Adrenal gland (tissue), 5 donors: ENCODE data around the gene ERO1A.

Source experiments
- POLR2A ChIP-seq, 2 donors: fragments of 450-650 bp; IDR thresholded peaks; one replicate each; pipeline ENCODE4 v1.6.1; 2017; ENCODE audit warnings: antibody characterized with exemption in 2 of 2, mild to moderate bottlenecking in 2 of 2, moderate library complexity in 1 of 2
- TF ChIP-seq, protein P1 (sequence below), 6 experiments: fragments of 450-650 bp in 4 of 6; fragments of 200-600 bp in 2 of 6; sonication (generic) in 1 of 6; IDR thresholded peaks; 1 replicate in 5 of 6; 2 replicates in 1 of 6; pipeline versions ENCODE4 v1.5.1 to v1.8.0; 2016 to 2021; ENCODE audit warnings: antibody characterized with exemption in 6 of 6, mild to moderate bottlenecking in 2 of 6, moderate library complexity in 1 of 6
- donor health status: DM: no; HTN: no; CAD: no.

DNA sequence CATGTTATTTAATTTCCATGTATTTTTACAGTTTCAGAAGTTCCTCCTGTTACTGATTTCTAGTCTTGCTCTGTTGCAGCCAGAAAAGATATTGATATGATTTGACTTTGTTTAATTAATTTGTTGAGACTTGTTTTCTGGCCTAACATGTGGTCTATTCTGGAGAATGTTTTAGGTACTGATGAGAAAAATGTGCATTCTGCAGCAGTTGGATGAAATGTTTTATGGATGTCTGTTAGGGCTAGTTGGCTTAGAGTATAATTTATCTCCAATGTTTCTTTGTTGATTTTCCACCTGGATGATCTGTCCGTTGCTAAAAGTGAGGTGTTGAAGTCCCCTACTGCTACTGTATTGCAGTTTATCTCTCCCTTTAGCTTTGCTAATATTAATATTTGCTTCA is 88.3 kb downstream of the ERO1A start:
- TF ChIP-seq, protein P1, sequence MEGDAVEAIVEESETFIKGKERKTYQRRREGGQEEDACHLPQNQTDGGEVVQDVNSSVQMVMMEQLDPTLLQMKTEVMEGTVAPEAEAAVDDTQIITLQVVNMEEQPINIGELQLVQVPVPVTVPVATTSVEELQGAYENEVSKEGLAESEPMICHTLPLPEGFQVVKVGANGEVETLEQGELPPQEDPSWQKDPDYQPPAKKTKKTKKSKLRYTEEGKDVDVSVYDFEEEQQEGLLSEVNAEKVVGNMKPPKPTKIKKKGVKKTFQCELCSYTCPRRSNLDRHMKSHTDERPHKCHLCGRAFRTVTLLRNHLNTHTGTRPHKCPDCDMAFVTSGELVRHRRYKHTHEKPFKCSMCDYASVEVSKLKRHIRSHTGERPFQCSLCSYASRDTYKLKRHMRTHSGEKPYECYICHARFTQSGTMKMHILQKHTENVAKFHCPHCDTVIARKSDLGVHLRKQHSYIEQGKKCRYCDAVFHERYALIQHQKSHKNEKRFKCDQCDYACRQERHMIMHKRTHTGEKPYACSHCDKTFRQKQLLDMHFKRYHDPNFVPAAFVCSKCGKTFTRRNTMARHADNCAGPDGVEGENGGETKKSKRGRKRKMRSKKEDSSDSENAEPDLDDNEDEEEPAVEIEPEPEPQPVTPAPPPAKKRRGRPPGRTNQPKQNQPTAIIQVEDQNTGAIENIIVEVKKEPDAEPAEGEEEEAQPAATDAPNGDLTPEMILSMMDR (IDR thresholded peaks at IDR 0.05): no peak
- TF ChIP-seq POLR2A (IDR thresholded peaks at IDR 0.05): no peak
